B cell (primary cell): ENCODE results near the gene PMPCA.

ENCODE experiments used
- CTCF ChIP-seq: fragments of 200-600 bp; IDR thresholded peaks from one replicate; pipeline ENCODE4 v1.8.0; 2022; ENCODE audit warnings: antibody characterized with exemption, mild to moderate bottlenecking
- EZH2 ChIP-seq: IDR thresholded peaks from 2 replicates; pipeline ENCODE4 v1.6.1; 2012; ENCODE audit warnings: borderline replicate concordance, low read depth, mild to moderate bottlenecking, moderate library complexity, low read length; ENCODE audit not compliant: insufficient read depth, poor library complexity, severe bottlenecking

DNA sequence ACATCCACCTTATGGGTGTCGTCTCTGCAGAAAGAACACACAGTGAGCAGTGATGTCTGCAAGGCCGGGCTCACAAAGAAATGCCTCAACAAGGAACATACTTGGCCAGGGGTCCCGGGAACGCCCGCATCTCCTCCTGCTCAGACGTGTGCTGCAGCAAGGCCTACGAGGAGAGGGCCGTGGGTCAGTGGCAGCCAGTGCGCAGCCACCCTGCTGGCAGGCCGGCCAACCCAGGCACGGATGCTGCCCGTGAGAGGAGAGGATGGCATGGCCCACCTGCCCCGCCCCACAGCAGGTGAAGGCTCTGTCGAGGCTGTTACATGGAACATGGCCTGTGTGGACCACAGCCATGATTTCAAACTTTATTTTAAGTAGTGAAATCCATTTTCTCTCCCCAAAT lies 53.1 kb downstream of the PMPCA start:
- TF ChIP-seq CTCF (no peak), EZH2 (no peak)
